ENCODE results near the gene THSD7A.

Gene THSD7A

GRCh38 chr7:11485636-11486035, 346.4 kb downstream of the THSD7A start:
- TF ChIP-seq CTCF (IDR thresholded peaks at IDR 0.05; ENCODE audit: low read depth, low read length), result no peak
- H3K4me3 ChIP-seq (ENCODE audit: low read depth, low read length), result no peak overlapping the region

- TF ChIP-seq CTCF (IDR thresholded peaks at IDR 0.05; ENCODE audit: low read depth, low read length), result no peak
- no peak overlapping the region for H3K4me3 ChIP-seq (ENCODE audit: low read depth, low read length)
These were observed 351.9 kb downstream of the THSD7A start for GRCh38 chr7:11480143-11480542.

- TF ChIP-seq CTCF (IDR thresholded peaks at IDR 0.05; ENCODE audit: low read depth, low read length), result no peak
- H3K4me3 ChIP-seq (ENCODE audit: low read depth, low read length), result no peak overlapping the region
These were observed 353.1 kb downstream of the THSD7A start for GRCh38 chr7:11478882-11479281.

- no peak for TF ChIP-seq CTCF (IDR thresholded peaks at IDR 0.05; ENCODE audit: low read depth, low read length)
- H3K4me3 ChIP-seq (ENCODE audit: low read depth, low read length), result no peak overlapping the region
These were observed 353.6 kb downstream of the THSD7A start for GRCh38 chr7:11478426-11478825.

- H3K4me3 ChIP-seq (ENCODE audit: low read depth, low read length), result no peak overlapping the region
- TF ChIP-seq CTCF (IDR thresholded peaks at IDR 0.05; ENCODE audit: low read depth, low read length), result no peak
These were observed 357.0 kb downstream of the THSD7A start for GRCh38 chr7:11474902-11475585.

GRCh38 chr7:11473807-11474424, 358.1 kb downstream of the THSD7A start:
- H3K4me3 ChIP-seq (ENCODE audit: low read depth, low read length), result no peak overlapping the region
- TF ChIP-seq CTCF (IDR thresholded peaks at IDR 0.05; ENCODE audit: low read depth, low read length), result no peak

GRCh38 chr7:11473220-11473619, 358.8 kb downstream of the THSD7A start:
- H3K4me3 ChIP-seq (ENCODE audit: low read depth, low read length), result no peak overlapping the region
- TF ChIP-seq CTCF (IDR thresholded peaks at IDR 0.05; ENCODE audit: low read depth, low read length), result no peak
